ENCODE measurements around the gene SDK2.

- TF ChIP-seq POLR2A (IDR thresholded peaks at IDR 0.05) (no peak), CTCF (IDR thresholded peaks at IDR 0.05) (no peak)
These were observed 4.3 kb downstream of the SDK2 start for GRCh38 chr17:73639932-73640331.

Measured in Peyer's patch (tissue), 4 donors.